Measurements from ENCODE around the gene SEPTIN2.
"Not testable (repeated sequence)": the region's sequence is repeated elsewhere in the genome, so short reads cannot be mapped to it uniquely, and the experiment has no call there.

SEPTIN2 gene

GRCh38 chr2:241315879-241316631 lies at the start of gene SEPTIN2:
Gene SEPTIN2, plus strand, starts transcription at chr2:241315925. Its CDS starts 8,308 bp downstream, at chr2:241324233.
- peak in 5 of 6 experiments; percentile 80 to 95 (median 84) for DNase-seq

GRCh38 chr2:241267249-241268067 lies 48.3 kb upstream of the SEPTIN2 start:
- DNase-seq: no peak

DNA sequence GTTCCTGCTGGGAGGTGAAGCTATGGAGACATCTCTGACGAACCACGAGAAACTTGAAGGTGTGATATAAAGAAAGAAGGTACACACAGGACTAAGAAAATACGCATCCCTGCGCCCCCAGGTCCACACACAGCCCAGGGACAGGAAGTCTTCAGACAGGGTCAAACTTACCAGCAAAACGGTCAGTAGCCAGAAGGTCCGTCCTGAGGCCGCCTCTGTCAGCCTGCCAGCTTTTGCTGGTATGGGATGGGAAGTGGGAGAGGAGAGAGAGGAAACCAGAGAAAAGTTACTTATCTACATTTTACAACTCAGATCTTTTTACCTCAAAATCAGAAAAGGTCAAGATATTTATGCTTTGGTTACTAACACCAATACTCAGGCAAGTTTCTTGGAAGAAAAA lies 47.4 kb upstream of the SEPTIN2 start:
- no peak for DNase-seq

GRCh38 chr2:241268716-241269445 lies 46.8 kb upstream of the SEPTIN2 start:
- no peak for DNase-seq

- no peak for DNase-seq
Observed at GRCh38 chr2:241269707-241270520, 45.8 kb upstream of the SEPTIN2 start.

DNA sequence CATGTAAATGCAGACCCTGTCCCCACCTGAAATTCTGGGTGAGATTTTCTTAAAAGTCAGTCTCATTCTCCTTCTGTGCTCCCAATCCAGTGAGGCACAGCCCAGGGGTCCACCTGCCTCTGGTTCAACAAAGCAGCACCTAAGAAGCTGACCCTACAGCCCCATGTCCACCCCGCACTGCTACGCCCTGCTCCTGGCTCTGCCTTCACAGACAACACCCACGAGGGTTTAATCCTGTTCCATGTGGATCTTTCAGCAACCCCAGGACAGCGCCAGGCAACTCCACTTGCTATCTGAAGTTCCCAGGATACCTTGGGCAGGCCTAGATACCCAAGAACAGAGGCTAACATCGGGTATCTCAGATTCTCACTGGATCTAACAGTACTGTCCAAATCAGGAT lies 45.2 kb upstream of the SEPTIN2 start:
- DNase-seq: no peak

DNA sequence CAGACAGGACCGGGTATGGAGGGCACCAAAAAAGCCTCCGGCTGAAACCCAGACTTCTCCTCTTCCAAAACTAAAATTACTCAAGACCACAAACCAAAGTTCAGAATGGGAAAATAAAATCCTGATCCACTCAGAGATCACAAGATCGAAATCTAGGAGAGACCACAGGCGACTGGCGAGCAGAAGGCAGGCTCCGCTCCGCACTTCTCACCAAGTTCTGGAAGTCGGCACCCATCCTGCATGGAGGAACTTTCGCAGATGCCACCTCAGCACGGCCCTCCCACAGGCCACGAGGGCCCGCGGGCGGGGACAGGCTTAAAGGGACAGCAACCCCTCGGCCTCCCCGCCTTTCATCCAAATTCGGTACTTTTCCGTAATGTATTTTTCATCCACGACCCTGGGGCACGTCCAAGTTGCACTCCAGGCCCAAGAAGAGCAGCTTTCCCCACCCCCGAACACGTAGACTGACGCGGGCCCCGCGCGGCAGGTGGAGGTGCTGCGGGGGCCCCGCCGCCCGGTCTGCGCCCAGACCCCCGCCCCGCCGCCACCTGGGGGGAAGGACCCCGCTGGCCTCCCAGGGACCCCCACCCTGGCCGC lies 43.9 kb upstream of the SEPTIN2 start:
- DNase-seq: peak; percentile 20 to 52 (median 37)

DNA sequence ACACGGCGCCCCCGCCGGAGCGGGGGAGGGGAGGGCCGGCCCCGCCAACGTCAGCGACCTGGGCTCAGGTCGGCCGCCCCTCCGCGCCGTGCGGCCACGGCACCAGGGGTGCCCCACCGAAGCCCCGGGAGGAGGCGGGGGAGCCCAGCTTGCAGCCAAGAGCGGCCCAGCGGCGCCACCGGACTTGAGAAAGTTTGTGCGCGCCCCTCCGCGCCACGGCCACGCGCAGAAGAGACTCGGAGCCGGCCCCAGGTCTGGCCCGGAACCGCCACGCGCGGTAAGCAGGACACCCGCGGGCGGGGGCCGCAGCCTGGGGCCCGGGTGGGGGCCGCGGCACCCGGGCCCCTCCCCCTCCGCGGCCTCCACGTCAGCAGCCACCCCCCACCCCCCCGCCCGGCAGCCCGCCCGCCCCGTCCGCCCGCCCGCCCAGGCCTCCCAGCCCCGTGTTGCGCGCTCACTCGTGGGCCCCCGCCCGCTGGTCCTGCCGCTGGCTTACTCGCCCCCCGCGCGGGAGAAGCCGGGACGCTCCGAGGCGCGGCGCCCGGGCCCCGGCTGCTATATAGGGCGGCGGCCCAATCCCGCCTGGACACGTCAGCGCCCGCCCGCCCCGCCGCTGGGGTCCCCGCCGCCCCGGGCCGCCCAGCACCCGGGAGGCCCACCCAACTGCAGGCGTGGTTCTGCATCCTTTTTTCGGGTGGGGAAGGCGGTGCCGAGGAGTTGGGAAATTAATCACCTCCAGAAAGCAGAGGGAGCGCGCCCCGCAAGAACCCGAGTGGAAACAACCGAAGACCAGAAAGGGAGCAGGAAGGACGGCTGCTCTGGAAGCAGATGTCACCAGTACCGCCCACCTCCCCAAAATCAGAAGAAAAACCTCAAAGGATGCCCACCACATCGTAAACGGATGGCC lies 43.2 kb upstream of the SEPTIN2 start:
- DNase-seq: peak in 4 of 6 experiments; percentile 26 to 46 (median 38)

GRCh38 chr2:241273210-241274020 lies 42.3 kb upstream of the SEPTIN2 start:
- peak in 2 of 6 experiments; percentile 4 to 17 for DNase-seq

- peak in 1 of 6 experiments; percentile 17 for DNase-seq
Observed at GRCh38 chr2:241274127-241274526, 41.6 kb upstream of the SEPTIN2 start.

DNA sequence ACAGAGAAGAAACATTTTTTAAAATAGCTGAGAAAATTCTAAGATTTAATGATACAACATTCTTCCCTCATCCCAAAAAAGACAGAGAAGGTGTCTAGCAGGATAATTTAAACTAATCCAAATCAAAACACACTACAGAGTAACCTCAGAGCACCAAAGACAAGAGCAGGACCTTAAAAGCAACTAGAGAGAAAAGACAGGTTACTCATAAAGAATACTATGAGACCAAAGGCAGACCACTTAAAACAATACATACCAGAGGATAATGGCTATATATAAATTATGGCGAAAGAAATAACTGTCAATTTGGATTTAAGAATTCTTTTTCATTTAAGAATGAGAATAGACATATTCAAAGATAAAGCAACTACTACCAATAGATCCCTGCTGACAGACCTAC lies 40.2 kb upstream of the SEPTIN2 start:
- no peak for DNase-seq

- DNase-seq: no peak
Observed at GRCh38 chr2:241275910-241276309, 39.8 kb upstream of the SEPTIN2 start.

GRCh38 chr2:241278306-241278705 lies 37.4 kb upstream of the SEPTIN2 start:
- DNase-seq: not testable (repeated sequence)

GRCh38 chr2:241279413-241279812 lies 36.3 kb upstream of the SEPTIN2 start:
- no peak for DNase-seq

DNA sequence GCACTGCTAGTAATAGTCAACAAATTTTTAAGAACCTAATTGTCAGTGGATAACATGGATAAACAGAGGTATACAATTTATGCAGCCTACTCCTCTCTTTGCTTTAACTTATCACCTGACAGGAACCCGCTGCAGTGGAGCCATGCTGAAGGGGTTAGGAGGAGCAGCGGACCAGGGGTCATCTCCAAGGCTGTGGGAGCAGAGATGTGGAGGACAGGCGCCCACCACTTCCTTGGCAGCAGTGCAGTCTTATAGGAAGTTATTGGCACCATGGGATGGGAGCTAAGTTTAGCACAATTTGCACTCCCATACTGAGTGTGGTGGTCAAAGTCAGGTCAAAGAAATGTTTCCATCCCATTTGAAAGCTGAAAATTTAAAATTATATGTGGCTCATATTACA lies 35.9 kb upstream of the SEPTIN2 start:
- DNase-seq: no peak

GRCh38 chr2:241280291-241280690 lies 35.4 kb upstream of the SEPTIN2 start:
- no peak for DNase-seq

DNA sequence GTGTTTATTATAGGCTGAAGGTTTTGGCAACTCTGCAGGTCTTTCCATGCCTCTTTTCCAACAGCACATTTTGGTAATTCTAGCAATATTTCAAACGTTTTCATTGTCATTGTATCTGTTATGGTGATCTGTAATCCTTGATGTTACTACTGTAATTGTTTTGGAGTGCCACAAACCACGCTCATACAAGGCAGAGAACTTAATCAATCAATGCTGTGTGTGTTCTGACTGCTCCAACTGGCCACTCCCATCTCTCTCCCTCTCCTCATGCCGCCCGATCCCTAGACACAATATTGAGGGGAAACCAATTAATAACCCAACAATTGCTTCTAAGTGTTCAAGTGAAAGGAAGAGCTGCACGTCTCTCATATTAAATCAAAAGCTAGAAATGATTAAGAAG lies 33.2 kb upstream of the SEPTIN2 start:
- DNase-seq: no peak

GRCh38 chr2:241285596-241285995 lies 30.1 kb upstream of the SEPTIN2 start:
- no peak for DNase-seq

GRCh38 chr2:241286348-241287090 lies 29.2 kb upstream of the SEPTIN2 start:
- no peak for DNase-seq

Measured in stimulated activated naive CD4-positive, alpha-beta T cell (primary cell).